Mucosa of descending colon (tissue), 3 donors: ENCODE measurements around the gene PAK6. TPM values are rescaled to one million over a fixed set of nuclear protein-coding genes. Genes with fewer than 3 reads are reported as not detected.

Experiments used
- ATAC-seq: fragments of 200-7000 bp; cut with Tn5 transposase; one replicate; pipeline ENCODE4 v1.9.1; 2020; ENCODE audit warnings: mild to moderate bottlenecking, moderate library complexity
- DNase-seq, 3 donors: peaks; one replicate each; pipeline ENCODE4 v3.0.0-alpha.2; 2020
- H3K36me3 ChIP-seq: fragments of 200-600 bp; one replicate; pipeline ENCODE4 v1.8.0; 2021; ENCODE audit warnings: low read depth, mild to moderate bottlenecking
- H3K4me1 ChIP-seq: fragments of 200-600 bp; one replicate; pipeline ENCODE4 v1.8.0; 2021; ENCODE audit warnings: low read depth, mild to moderate bottlenecking
- H3K4me3 ChIP-seq: fragments of 200-600 bp; one replicate; pipeline ENCODE4 v1.8.0; 2021; ENCODE audit warnings: mild to moderate bottlenecking
- H3K9me3 ChIP-seq: fragments of 200-600 bp; one replicate; pipeline ENCODE4 v1.8.0; 2021; ENCODE audit warnings: mild to moderate bottlenecking
- intact Hi-C, 2 donors: fragments of 100-400 bp; cut with DNase I in 1 of 2; cut with micrococcal nuclease in 1 of 2; formaldehyde crosslinking; loops; one replicate each; pipeline versions ENCODE4 v1.11.0 to v1.11.1; 2022; cut with DNase I, micrococcal nuclease
- total RNA-seq, 3 donors: library from RNA; stranded (reverse); fragmentation: NEBNext Ultra II Directional in 2 of 3; extraction: Animal tissue kit (Norgen Biotek cat#: 25700) in 2 of 3; gene quantifications; one replicate each; pipeline versions ENCODE4 v1.2.1 to v1.2.4, GENCODE V29; 2021 to 2023
- TF ChIP-seq, protein P1 (sequence below): fragments of 200-600 bp; IDR thresholded peaks from one replicate; pipeline ENCODE4 v1.8.0; 2022; ENCODE audit warnings: antibody characterized with exemption, mild to moderate bottlenecking
- donor health status: DM: no; HTN: no; CAD: no; lungs with moderate emphysema.
- donor health status: DM: no; HTN: no; CAD: no.
- donor health status: DM: no; HTN: yes; CAD: no.

The PAK6 gene
- total RNA-seq, 3 donors from 2014 or later, result 0.98 to 3.1 (median 2.7) TPM

DNA sequence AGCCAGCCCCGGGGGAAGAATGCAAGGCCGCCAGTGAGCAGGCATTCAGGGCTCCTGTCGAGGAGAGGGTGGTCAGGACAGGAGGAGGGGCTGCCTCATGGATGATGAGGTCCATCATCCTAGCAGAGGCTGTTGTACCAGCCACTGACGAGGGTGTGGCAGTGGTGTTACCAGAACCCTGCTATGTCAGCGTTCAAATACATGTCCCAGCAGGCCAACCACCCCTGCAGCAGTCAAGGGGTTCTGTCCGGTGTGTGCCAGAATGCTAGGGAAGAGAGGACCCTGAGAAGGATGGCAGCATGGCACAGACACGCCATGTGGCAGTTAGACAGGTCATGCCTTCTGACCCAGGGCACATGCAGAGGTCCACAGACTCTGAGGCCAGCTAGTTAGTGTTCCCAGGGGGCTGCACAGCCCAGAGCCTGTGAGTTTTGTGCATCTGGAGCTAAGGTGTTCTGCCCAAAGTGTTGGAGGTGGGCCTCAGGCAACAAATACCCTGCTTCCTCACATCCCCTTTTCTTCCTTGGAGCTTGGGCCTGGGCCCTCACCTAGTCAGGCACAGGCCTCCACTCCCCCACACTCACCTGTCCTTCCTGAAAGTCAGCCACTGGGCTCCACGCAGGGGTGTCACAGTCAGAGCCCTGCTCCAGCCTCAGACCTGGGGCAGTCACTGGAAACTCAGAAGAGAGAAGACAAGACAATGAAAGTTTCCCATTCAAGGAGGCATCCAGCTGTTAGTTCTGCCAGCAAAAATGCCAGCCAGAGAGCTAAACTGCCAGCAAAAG, 7.8 kb downstream of the PAK6 start:
- intact Hi-C loops, result no loop called here
- Histone ChIP-seq H3K4me1 (no peaks in the 10 kb centered on the region), H3K4me3 (no peak overlapping the region), H3K36me3 (no peaks in the 10 kb centered on the region), H3K9me3 (no peaks in the 10 kb centered on the region)
- ATAC-seq (no peak), DNase-seq (no peak)
- TF ChIP-seq, protein P1, sequence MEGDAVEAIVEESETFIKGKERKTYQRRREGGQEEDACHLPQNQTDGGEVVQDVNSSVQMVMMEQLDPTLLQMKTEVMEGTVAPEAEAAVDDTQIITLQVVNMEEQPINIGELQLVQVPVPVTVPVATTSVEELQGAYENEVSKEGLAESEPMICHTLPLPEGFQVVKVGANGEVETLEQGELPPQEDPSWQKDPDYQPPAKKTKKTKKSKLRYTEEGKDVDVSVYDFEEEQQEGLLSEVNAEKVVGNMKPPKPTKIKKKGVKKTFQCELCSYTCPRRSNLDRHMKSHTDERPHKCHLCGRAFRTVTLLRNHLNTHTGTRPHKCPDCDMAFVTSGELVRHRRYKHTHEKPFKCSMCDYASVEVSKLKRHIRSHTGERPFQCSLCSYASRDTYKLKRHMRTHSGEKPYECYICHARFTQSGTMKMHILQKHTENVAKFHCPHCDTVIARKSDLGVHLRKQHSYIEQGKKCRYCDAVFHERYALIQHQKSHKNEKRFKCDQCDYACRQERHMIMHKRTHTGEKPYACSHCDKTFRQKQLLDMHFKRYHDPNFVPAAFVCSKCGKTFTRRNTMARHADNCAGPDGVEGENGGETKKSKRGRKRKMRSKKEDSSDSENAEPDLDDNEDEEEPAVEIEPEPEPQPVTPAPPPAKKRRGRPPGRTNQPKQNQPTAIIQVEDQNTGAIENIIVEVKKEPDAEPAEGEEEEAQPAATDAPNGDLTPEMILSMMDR, result no peak

DNA sequence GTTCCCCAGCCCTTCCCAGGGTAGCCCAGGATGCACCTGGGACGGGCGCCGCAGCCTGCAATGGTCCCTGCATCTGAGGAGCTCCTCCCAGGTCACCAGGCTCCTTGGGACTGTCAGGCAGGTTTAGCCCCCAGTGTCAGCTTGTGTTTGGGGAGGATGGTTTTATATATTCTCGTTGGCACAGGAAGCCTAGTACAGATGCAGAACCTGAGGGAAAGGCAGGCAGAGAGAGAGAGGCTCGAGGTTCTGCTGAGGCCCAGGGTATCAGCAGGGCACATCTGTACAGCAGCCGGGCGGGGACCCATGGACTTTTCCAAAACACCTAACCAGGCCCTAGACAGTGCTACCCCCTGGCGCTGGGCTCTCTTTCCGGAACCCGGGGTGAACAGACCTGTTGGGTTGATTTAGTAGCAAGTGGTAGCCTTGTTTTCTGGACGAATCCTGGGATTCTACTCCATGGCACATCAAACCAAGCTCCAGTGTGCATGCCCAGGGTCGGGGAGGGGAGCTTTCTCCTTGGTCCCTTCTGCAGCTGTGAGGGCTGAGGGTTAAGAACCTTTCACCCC, 8.6 kb downstream of the PAK6 start:
- DNase-seq (no peak), ATAC-seq (no peak)
- intact Hi-C loops, result no loop called here
- Histone ChIP-seq H3K36me3 (no peaks in the 10 kb centered on the region), H3K4me1 (peaks cover 3% of the 10 kb centered on the region), H3K4me3 (no peak overlapping the region), H3K9me3 (no peaks in the 10 kb centered on the region)
- TF ChIP-seq, protein P1, result no peak

DNA sequence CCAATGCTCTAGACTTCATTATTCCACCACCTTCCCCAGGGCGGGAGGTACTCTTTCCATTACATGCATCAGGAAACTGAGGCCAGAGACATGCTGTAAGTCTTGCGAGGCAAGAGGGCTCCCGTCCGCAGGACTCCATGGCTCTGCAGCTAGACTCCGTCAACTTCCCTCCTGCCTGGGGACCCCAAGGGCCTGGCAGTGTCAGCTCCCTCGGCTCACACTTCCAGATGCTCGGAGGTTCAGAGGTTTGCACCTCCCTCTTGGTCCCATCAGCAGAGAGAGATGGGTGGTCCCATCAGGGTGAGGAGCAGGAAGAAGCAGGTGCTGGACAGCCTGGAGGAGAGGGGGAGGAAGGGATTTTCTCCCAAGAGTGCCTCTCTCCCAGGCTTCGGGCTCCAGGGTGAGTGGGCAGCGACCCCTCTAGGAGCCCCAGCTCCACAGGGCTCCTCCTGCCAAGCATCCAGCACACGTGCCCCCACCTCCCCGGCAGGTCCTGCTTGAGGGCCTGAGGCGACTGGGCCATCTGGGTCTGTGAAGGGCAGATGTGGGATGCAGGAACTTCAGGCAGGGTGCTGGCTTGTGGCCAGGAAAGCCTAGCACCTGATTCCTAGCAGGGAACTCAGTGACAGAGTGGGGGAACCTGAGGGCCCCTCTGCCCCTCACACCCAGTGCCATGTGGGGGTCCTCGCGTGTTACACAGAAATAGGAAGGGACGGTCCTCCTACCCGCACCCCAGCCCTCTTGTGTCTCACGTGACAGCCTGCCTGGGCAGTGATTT, 9.3 kb downstream of the PAK6 start:
- H3K9me3 ChIP-seq, result no peaks in the 10 kb centered on the region
- H3K36me3 ChIP-seq, result no peaks in the 10 kb centered on the region
- DNase-seq (no peak), ATAC-seq (no peak)
- intact Hi-C loops, result no loop called here
- H3K4me1 ChIP-seq, result peaks cover 9% of the 10 kb centered on the region
- H3K4me3 ChIP-seq, result no peak overlapping the region
- TF ChIP-seq, protein P1, result no peak

DNA sequence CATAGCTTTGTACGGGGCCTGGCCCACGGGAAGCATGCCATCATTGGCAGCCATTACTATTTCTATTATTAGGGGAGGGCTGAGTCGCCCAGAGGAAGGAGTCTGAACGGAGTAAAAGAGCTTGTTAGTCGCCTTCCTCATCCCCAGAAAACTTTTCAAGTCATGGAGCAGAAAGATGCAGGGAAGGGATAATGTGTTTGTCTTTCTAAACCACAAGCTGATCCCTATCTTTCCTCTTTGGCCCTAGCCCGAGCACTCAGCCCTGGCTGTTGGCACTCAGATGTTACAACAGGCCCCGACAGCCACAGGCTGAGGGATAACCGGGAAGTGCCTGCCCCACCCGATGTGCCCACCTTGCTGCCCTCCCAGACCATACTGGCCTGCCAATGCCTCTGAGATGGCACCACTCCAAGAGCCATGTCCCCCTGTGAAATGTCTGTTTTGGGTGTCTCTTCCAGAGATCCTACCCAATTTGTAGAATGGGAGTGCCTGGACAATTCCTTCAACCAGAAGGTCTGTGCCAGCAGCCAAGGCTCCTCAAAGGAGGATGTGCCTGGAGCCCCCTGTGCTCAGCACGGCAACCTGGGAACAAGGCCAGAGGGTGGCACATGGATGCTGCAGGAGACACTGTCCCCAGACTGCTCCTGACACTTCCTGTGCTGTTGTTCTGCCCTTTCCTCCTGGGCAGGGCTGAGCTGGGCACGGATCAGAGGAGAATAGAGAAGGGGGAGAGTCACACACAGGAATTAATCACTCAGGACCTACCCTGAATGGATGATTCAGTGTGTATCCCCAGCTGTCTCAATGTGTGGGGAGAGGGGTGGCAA, 10.8 kb downstream of the PAK6 start:
- no peak for ATAC-seq
- no peaks in the 10 kb centered on the region for H3K36me3 ChIP-seq
- TF ChIP-seq, protein P1, result no peak
- intact Hi-C loops, result no loop called here
- H3K4me1 ChIP-seq, result peaks cover 14% of the 10 kb centered on the region
- no peaks in the 10 kb centered on the region for H3K9me3 ChIP-seq
- DNase-seq, result peak in 2 of 3 donors; percentile 15 to 38
- no peak overlapping the region for H3K4me3 ChIP-seq

DNA sequence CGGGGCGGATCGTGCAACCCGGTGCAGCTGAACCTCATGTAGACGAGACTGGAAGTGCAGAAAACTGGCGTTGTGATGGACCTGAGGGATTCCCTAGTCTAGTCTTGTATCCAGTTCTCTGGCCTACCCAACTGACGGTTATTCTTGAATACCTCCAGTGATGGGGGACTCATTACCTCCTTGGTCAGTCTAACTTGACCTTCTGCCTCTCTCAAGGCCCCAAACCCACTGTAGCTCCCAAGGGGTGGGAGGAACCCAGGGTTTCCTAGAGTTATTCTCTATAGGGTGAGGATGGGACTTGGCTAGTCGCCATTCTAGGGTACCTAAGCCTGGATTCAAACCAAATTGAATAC, 11.4 kb downstream of the PAK6 start:
- Histone ChIP-seq H3K36me3 (no peaks in the 10 kb centered on the region), H3K4me1 (peaks cover 14% of the 10 kb centered on the region), H3K4me3 (no peak overlapping the region), H3K9me3 (no peaks in the 10 kb centered on the region)
- TF ChIP-seq, protein P1, result no peak
- no peak for DNase-seq
- ATAC-seq, result no peak
- intact Hi-C loops, result no loop called here
